Astrocyte of the spinal cord (primary cell): ENCODE measurements around the gene ZNF407.

ENCODE experiments used
- DNase-seq: peaks from one replicate; pipeline ENCODE4 v3.0.0; 2011; ENCODE audit warnings: low read depth, low spot score
- H3K4me3 ChIP-seq: 2 replicates; pipeline ENCODE4 v1.5.1; 2011; ENCODE audit warnings: low read depth, mild to moderate bottlenecking, low read length, moderate library complexity
- in situ Hi-C: cut with HindIII; loops from 2 replicates; pipeline ENCODE4 v1.10.0; 2017; ENCODE audit warnings: low sequenced_read_pairs
- TF ChIP-seq, protein P1 (sequence below): IDR thresholded peaks from 2 replicates; pipeline ENCODE4 v1.5.1; 2012; ENCODE audit warnings: low read depth, mild to moderate bottlenecking, low read length, inconsistent platforms

Gene ZNF407

GRCh38 chr18:74914648-74915047, 317.0 kb downstream of the ZNF407 start:
- TF ChIP-seq, protein P1, sequence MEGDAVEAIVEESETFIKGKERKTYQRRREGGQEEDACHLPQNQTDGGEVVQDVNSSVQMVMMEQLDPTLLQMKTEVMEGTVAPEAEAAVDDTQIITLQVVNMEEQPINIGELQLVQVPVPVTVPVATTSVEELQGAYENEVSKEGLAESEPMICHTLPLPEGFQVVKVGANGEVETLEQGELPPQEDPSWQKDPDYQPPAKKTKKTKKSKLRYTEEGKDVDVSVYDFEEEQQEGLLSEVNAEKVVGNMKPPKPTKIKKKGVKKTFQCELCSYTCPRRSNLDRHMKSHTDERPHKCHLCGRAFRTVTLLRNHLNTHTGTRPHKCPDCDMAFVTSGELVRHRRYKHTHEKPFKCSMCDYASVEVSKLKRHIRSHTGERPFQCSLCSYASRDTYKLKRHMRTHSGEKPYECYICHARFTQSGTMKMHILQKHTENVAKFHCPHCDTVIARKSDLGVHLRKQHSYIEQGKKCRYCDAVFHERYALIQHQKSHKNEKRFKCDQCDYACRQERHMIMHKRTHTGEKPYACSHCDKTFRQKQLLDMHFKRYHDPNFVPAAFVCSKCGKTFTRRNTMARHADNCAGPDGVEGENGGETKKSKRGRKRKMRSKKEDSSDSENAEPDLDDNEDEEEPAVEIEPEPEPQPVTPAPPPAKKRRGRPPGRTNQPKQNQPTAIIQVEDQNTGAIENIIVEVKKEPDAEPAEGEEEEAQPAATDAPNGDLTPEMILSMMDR = no peak
- H3K4me3 ChIP-seq = no peak overlapping the region
- in situ Hi-C loops = no loop called here
- DNase-seq = no peak

DNA sequence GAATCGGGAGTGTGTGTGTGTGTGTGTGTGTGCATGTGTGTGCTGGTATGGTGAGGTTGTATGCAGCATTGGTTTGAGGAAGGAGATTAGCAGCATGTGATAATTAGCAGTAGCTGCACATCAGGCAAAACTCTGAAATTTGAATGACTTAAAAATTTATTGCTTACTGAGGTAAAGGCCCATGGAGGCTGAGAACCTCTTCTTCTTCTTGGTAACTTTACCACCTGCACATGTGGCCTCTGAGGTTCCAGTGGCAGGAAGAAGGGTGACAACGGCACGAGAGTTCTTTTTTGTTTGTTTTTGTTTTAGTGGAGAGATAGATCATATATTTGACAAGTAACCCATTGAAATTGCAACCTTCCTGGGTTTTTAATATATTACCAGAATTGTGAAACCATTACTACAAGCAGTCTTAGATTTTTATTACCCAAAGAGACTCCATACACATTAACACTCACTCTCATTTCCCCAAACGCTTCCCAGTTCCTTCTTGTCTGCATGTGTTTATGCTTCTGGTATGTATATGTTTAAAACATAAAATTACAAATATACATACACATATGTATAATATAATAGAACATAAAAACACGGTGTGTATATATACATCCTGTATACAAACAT, 319.2 kb downstream of the ZNF407 start:
- no peak overlapping the region for H3K4me3 ChIP-seq
- TF ChIP-seq, protein P1 = no peak
- in situ Hi-C loops = no loop called here
- no peak for DNase-seq

- TF ChIP-seq, protein P1 = no peak
- no peak overlapping the region for H3K4me3 ChIP-seq
- in situ Hi-C loops = no loop called here
Measured at GRCh38 chr18:74918276-74918790, 320.7 kb downstream of the ZNF407 start.

GRCh38 chr18:74921057-74921820, 323.6 kb downstream of the ZNF407 start:
- DNase-seq = no peak
- H3K4me3 ChIP-seq = no peak overlapping the region
- in situ Hi-C loops = no loop called here
- TF ChIP-seq, protein P1 = no peak

More at GRCh38 chr18:74918276-74918790, 320.7 kb downstream of the ZNF407 start:
- peak; percentile 7 for DNase-seq

DNA sequence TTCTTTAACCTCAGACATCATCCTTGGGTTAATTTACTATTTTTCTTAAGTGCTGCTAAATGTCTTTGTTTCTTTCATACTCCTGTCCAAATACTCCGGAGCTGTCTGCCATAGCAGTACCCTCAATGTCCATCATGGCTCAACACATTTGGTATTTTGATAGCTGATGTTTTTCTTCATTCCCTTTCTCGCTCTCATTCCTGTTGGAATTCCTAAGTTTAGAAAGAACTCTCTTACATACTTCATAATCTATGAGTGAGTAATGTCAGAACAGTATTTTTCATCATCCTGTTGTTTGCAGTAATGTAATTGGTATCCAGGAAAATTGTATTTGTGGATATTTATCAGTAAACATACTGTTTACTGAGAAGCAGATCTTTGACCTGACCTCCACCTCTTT, 328.4 kb downstream of the ZNF407 start:
- in situ Hi-C loops = no loop called here
- no peak for DNase-seq
- no peak overlapping the region for H3K4me3 ChIP-seq
- TF ChIP-seq, protein P1 = no peak

DNA sequence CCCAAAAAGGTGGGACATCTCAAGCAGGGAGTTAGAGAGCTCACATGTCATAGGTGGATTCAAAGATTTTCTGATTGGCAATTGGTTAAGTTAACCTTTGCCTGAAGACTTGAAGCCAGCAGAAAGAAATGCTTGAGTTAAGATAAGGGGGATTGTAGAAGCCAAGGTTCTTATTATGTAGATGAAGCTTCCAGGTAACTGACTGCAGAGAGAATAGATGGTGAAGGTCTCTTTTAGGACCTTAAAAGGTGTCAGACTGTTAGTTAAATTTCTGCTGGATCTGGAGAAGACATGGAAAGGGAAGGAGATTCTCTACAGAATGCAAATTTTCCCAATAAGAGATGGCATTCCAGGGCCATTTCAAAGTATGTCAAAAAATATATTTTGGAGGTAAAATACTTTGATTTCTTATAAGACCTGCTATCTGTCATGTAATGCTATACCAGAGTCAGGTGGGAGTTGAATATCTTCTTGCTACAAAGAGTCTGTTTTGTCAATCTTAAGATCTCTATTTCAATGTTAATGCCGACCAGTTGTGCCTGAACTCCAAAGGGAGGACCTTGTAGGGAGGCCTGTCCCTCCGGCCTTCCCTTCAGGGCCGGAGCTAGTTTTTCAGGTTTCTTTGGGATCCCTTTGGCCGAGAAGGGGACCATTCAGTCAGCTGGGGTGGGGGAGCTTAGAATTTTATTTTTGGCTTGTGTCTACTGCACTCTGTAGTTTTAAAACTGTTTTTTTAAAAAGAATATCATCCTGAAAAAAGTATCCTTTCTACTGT, 330.7 kb downstream of the ZNF407 start:
- DNase-seq = no peak
- TF ChIP-seq, protein P1 = no peak
- in situ Hi-C loops = no loop called here
- H3K4me3 ChIP-seq = no peak overlapping the region
